GM19395 (cell line): Measurements from ENCODE around the gene CRY1.

Source experiments
- ATAC-seq: cut with Tn5 transposase; IDR thresholded peaks from one replicate; pipeline ENCODE4 v1.9.1; 2021; ENCODE audit warnings: mild to moderate bottlenecking, moderate library complexity; ENCODE audit not compliant: unreplicated experiment

The CRY1 gene

DNA sequence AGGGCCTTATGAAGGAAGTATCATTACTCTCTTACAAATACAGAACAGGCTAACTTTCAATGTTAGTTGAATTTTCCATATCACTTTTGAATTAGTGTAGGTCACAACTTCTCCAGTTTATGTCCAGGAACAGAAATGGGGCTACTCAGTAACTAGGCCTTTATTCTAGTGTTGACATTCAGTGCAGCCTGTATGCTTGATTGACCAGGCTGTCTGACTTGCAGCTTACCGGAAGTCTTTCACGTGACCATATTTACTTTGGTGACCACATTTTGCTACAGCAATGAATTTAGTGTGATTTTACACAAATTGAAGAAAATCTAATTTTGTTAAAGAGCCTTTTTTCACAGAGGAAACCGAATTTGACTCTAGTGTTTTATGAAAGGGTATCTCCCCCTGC lies 118.8 kb downstream of the CRY1 start:
- ATAC-seq = peak; percentile 97

DNA sequence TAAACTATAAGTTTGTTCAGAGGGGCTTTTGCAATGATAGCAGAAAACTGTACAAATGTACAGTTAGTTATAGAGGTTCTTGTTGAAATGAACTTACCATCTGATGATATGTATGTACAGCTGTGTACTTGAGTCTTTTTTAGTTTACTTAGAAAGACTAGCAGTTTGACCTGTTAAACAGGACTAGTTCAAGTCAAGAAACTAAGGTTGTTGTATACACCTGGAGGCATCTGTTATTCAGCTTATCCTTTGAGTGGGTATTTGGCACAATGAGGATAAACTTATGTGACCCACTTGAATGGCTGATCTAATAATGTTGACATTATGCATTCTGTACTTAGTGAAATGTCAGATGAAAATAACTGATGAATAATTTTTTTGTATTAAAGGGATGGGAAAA lies 119.8 kb downstream of the CRY1 start:
- no peak for ATAC-seq

DNA sequence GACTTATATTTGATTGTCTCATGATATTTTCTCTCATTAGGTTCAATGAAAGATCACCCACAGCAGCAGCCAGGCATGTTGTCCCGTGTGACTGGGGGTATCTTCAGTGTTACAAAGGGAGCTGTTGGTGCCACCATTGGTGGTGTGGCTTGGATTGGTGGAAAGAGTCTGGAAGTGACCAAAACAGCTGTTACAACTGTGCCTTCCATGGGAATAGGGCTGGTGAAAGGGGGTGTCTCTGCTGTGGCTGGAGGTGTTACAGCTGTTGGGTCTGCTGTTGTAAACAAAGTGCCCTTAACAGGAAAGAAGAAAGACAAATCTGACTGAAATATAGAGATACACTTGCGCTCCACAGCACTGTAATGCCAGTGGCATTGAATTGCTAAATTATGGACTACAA lies 122.3 kb downstream of the CRY1 start:
- no peak for ATAC-seq

GRCh38 chr12:106964526-106964925 lies 128.8 kb downstream of the CRY1 start:
- no peak for ATAC-seq

- ATAC-seq = no peak
Observed at GRCh38 chr12:106962286-106962685, 131.1 kb downstream of the CRY1 start.

DNA sequence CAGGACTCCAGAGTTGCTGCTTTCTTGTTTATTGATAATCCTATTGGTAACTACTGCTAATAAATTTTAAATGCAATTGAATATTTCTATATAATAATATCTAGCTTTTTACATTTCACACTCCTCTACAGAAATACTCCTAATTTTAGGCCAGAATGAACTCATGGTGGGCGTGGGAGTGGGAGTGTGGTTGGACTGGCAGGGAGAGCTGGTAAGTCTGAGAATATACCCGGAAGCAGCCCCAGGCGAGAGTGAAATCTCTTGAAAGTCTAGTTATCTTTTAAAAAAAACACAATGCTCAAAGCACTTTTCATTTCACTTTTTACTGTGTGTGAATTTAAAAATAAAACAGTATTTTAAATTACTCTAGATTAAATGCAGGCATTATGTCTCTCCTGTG lies 132.9 kb downstream of the CRY1 start:
- ATAC-seq = no peak

GRCh38 chr12:106957583-106957982 lies 135.8 kb downstream of the CRY1 start:
- ATAC-seq = no peak

DNA sequence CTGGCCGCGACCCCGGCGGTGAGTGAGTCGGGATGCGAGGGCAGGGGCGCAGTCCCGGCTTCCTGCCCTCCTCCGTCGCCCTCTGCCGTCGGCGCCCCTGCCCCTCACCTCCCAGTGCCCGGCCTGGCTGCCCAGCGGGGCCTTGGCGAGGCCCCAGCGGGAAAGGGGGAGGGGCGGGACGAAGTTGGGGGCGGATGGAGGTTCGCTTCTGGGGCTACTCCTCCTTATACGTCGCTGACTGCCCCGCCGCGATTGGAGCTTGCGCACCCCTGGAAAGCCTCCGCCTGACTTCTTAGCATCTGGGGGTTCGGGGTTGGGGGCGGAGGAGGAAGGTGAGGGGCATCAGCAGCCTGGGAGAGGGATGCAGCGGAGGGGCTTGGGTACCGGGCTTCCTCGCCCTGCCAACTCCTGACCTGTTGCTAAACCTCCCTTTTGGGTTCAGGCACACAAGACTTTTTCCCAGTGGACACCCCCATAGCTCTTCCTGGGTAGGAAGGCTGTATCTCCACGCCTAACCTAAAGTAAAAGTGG lies 137.2 kb downstream of the CRY1 start:
- ATAC-seq = peak; percentile 46

- ATAC-seq = peak; percentile 71
Observed at GRCh38 chr12:106955377-106956047, 137.8 kb downstream of the CRY1 start, which contains the start of gene TMEM263. Gene TMEM263 (plus strand): TSS chr12:106955907. CDS start chr12:106967117, 11,210 bp downstream.

- ATAC-seq = peak; percentile 19
Observed at GRCh38 chr12:106954462-106955376, 138.6 kb downstream of the CRY1 start.

- no peak for ATAC-seq
Observed at GRCh38 chr12:106953352-106954250, 139.7 kb downstream of the CRY1 start.

- ATAC-seq = no peak
Observed at GRCh38 chr12:106950591-106950990, 142.8 kb downstream of the CRY1 start.

DNA sequence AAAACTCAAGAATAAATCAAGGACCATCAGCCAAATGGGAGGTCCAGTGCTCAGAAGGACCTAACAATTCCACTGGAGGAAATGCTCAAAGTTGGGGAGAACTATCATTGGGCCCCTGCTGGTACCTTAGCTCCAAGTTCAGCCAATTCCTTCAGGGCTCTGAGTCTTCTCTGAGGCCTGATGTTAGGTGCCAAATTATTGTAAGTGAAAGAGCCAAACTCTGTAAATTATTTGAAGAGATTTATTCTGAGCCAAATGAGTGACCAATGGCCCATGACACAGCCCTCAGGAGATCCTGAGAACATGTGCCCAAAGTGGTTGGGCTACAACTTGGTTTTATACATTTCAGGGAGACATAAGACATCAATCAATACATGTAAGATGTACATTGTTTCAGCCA lies 145.9 kb downstream of the CRY1 start:
- no peak for ATAC-seq

GRCh38 chr12:106945261-106945851 lies 148.0 kb downstream of the CRY1 start:
- no peak for ATAC-seq

- no peak for ATAC-seq
Observed at GRCh38 chr12:106942775-106943174, 150.6 kb downstream of the CRY1 start.

GRCh38 chr12:106941481-106942156 lies 151.7 kb downstream of the CRY1 start:
- ATAC-seq = no peak
